Hepatocyte (in vitro differentiated cells): Measurements from ENCODE around the gene PRSS48.

Experiments
- CTCF ChIP-seq: fragments of 200-600 bp; sonication (generic); IDR thresholded peaks from 2 replicates; pipeline ENCODE4 v1.5.1; 2016; ENCODE audit warnings: antibody characterized with exemption, mild to moderate bottlenecking; ENCODE audit not compliant: poor library complexity
- EZH2phosphoT487 ChIP-seq: fragments of 200-600 bp; sonication (generic); IDR thresholded peaks from one replicate; pipeline ENCODE4 v1.6.1; 2018; ENCODE audit warnings: antibody characterized with exemption, mild to moderate bottlenecking, low read depth, moderate library complexity; ENCODE audit not compliant: unreplicated experiment, severe bottlenecking

GRCh38 chr4:151324124-151324751 is 47.3 kb downstream of the PRSS48 start:
- TF ChIP-seq CTCF, result no peak
- TF ChIP-seq EZH2phosphoT487, result no peak
